KMS-11 (cell line): Measurements from ENCODE around the gene COX6A1.
A peak's percentile ranks its signal among the peaks of the same experiment; 100 is the strongest.

ENCODE experiments used
- H2AFZ ChIP-seq: fragments of 200-600 bp; sonication (generic); 2 replicates; pipeline ENCODE4 v1.6.1; 2016; ENCODE audit warnings: antibody characterized with exemption, mixed run types, low read depth
- H3K27ac ChIP-seq: fragments of 200-600 bp; sonication (generic); 2 replicates; pipeline ENCODE4 v1.6.1; 2016; ENCODE audit warnings: mild to moderate bottlenecking, mixed run types
- H3K27me3 ChIP-seq: fragments of 200-600 bp; sonication (generic); 2 replicates; pipeline ENCODE4 v1.6.1; 2017; ENCODE audit warnings: mild to moderate bottlenecking, low read depth, mixed run types, moderate library complexity; ENCODE audit not compliant: insufficient read depth
- H3K36me3 ChIP-seq: fragments of 200-600 bp; sonication (generic); 2 replicates; pipeline ENCODE4 v1.6.1; 2017; ENCODE audit warnings: mild to moderate bottlenecking, mixed run types; ENCODE audit not compliant: insufficient read depth
- H3K4me1 ChIP-seq: fragments of 200-600 bp; sonication (generic); 2 replicates; pipeline ENCODE4 v1.6.1; 2016; ENCODE audit warnings: mild to moderate bottlenecking, low read depth, mixed run types; ENCODE audit not compliant: poor library complexity, severe bottlenecking
- H3K4me2 ChIP-seq: fragments of 200-600 bp; sonication (generic); 2 replicates; pipeline ENCODE4 v1.7.0; 2016; ENCODE audit warnings: mild to moderate bottlenecking, mixed run types
- H3K4me3 ChIP-seq: fragments of 200-600 bp; sonication (generic); IDR thresholded peaks from 2 replicates; pipeline ENCODE4 v1.6.1; 2017; ENCODE audit warnings: low read depth, low read length, mixed read lengths; ENCODE audit not compliant: insufficient read depth
- H3K79me2 ChIP-seq: fragments of 200-600 bp; sonication (generic); 2 replicates; pipeline ENCODE4 v1.6.1; 2016; ENCODE audit warnings: low read depth, mixed run types; ENCODE audit not compliant: insufficient read depth
- H3K9ac ChIP-seq: fragments of 200-600 bp; sonication (generic); 2 replicates; pipeline ENCODE4 v1.6.1; 2016; ENCODE audit warnings: mild to moderate bottlenecking, mixed run types
- H4K20me1 ChIP-seq: fragments of 200-600 bp; sonication (generic); 2 replicates; pipeline ENCODE4 v1.6.1; 2016; ENCODE audit warnings: mild to moderate bottlenecking, mixed run types; ENCODE audit not compliant: insufficient read depth
- TF ChIP-seq, protein P1 (sequence below): fragments of 200-600 bp; sonication (generic); conservative IDR thresholded peaks from 2 replicates; pipeline ENCODE4 v1.6.1; 2017; ENCODE audit warnings: low read depth, mild to moderate bottlenecking, antibody characterized with exemption, low read length, moderate library complexity, mixed read lengths

Gene COX6A1

DNA sequence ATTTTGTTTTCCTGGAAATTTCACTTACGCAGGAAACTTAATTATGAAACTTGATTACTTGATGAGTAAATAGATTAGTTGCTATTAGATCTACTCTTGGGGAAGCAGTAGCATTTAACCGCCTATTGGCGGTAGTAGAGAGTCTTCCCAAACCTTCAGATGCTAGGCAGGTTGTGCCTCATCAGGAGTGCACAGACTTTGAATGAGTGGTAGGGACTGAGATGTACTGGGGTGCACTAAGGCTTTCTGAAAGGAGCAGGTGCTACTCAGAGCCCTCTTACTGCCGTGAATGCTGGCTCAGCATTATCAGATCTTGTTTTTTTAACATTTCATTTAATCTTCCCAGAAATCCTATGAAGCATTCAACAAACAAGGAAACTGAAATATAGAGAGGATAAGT is 16.1 kb downstream of the COX6A1 start:
- Histone ChIP-seq H3K79me2 (peaks cover 11% of the 10 kb centered on the region; the same call in 1 of the 2 replicates), H3K9ac (no peak overlapping the region), H2AFZ (no peak overlapping the region), H3K36me3 (no peaks in the 10 kb centered on the region), H3K4me2 (no peak overlapping the region), H3K4me1 (peaks cover 14% of the 10 kb centered on the region), H3K4me3 (no peak overlapping the region), H3K27me3 (no peaks in the 10 kb centered on the region), H3K27ac (no peak overlapping the region), H4K20me1 (no peaks in the 10 kb centered on the region)
- TF ChIP-seq, protein P1, sequence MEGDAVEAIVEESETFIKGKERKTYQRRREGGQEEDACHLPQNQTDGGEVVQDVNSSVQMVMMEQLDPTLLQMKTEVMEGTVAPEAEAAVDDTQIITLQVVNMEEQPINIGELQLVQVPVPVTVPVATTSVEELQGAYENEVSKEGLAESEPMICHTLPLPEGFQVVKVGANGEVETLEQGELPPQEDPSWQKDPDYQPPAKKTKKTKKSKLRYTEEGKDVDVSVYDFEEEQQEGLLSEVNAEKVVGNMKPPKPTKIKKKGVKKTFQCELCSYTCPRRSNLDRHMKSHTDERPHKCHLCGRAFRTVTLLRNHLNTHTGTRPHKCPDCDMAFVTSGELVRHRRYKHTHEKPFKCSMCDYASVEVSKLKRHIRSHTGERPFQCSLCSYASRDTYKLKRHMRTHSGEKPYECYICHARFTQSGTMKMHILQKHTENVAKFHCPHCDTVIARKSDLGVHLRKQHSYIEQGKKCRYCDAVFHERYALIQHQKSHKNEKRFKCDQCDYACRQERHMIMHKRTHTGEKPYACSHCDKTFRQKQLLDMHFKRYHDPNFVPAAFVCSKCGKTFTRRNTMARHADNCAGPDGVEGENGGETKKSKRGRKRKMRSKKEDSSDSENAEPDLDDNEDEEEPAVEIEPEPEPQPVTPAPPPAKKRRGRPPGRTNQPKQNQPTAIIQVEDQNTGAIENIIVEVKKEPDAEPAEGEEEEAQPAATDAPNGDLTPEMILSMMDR, result peak; percentile 58

DNA sequence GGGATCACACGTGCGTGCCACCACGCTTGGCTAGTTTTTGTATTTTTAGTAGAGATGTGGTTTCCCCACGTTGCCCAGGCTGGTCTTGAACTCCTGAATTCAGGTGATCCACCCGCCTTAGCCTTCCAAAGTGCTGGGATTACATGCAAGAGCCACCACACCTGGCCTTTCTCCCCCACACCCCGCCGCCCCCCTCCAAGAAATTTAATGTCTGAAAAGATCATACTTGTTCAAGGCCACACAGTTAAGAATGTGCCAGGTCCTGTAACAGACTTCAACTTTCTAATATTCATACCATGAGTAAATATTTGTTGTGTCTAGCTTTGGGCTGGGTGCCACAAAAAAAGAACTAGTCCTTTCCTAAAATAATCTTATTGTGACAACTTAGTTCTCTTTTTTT is 17.4 kb downstream of the COX6A1 start:
- Histone ChIP-seq H3K9ac (no peak overlapping the region), H2AFZ (no peak overlapping the region), H3K79me2 (peaks cover 5% of the 10 kb centered on the region; the same call in 1 of the 2 replicates), H3K4me1 (peaks cover 14% of the 10 kb centered on the region), H3K4me2 (no peak overlapping the region), H3K27ac (no peak overlapping the region), H3K36me3 (no peaks in the 10 kb centered on the region), H3K27me3 (no peaks in the 10 kb centered on the region), H4K20me1 (no peaks in the 10 kb centered on the region), H3K4me3 (no peak overlapping the region)
- TF ChIP-seq, protein P1, result no peak

DNA sequence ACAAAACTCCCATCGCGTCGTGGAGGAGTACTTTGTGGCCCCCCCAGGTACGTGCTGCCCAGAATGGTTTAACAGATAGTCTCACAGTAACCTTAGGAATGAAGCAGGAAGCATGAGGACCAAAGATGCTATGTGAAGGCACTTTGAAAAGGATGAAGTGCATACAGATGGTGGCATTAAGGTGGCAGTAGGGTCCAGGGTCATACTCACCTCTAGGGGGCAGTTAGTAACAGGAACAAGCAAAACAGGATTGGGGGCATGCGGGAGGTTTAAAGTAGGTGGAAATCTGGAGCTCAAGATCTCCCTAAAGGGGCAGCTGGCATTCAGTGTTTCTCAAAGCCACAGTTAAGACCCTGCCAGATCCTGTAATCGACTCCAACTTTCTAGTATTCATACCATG is 19.2 kb downstream of the COX6A1 start:
- Histone ChIP-seq H3K36me3 (no peaks in the 10 kb centered on the region; the same call in 1 of the 2 replicates), H3K4me1 (peaks cover 14% of the 10 kb centered on the region), H2AFZ (no peak overlapping the region), H3K4me2 (no peak overlapping the region), H3K27me3 (no peaks in the 10 kb centered on the region), H3K4me3 (no peak overlapping the region), H4K20me1 (no peaks in the 10 kb centered on the region), H3K27ac (no peak overlapping the region), H3K79me2 (no peaks in the 10 kb centered on the region), H3K9ac (no peak overlapping the region)
- TF ChIP-seq, protein P1, result peak; percentile 32

DNA sequence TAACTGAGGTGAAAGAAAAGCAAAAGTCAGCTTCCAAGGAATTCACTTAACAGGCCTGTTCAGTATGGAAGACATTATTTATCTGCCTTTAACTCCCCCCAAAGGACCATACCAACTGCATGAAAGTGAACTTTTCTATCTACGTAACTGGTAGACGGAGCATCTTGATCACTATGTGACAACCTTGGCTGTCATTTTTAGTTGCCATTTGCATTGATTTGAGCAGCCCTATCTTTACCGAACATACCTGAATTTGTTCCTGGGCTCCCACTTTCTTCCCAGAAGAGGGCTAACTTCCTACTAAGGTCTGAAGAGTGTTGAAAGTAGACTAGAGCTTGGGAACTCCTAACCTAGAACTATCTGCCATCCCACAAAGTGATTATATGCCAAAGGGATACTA is 22.2 kb downstream of the COX6A1 start:
- TF ChIP-seq, protein P1, result no peak
- Histone ChIP-seq H3K79me2 (peaks cover 12% of the 10 kb centered on the region; the same call in 1 of the 2 replicates), H3K4me2 (no peak overlapping the region), H4K20me1 (no peaks in the 10 kb centered on the region), H3K27me3 (no peaks in the 10 kb centered on the region), H3K4me3 (no peak overlapping the region), H2AFZ (no peak overlapping the region), H3K27ac (no peak overlapping the region), H3K4me1 (no peaks in the 10 kb centered on the region), H3K36me3 (peaks cover 4% of the 10 kb centered on the region; the same call in 1 of the 2 replicates), H3K9ac (no peak overlapping the region)
